Left renal cortex interstitium (tissue), 4 donors: ENCODE results near the gene FHAD1. TPM values are rescaled to one million over a fixed set of nuclear protein-coding genes. Genes with fewer than 3 reads are reported as not detected.
"Not testable (repeated sequence)": the region's sequence is repeated elsewhere in the genome, so short reads cannot be mapped to it uniquely, and the experiment has no call there.

Experiments used
- DNase-seq, 4 donors: peaks; one replicate each; pipeline ENCODE4 v3.0.0-alpha.2; 2013; ENCODE audit warnings: low read depth in 4 of 4, low spot score in 2 of 4, missing footprints in 1 of 4
- polyA plus RNA-seq, 4 donors: library from polyadenylated mRNA; unstranded; fragments of 120-200 nt; gene quantifications; one replicate each; pipeline ENCODE4 v1.2.1, GENCODE V29; 2013; ENCODE audit not compliant: insufficient read length in 4 of 4

FHAD1 gene
- polyA plus RNA-seq, 4 donors = 2.2 to 5.3 (median 4.4) TPM

- DNase-seq = no peak
Measured at GRCh38 chr1:15358565-15359133, 111.6 kb downstream of the FHAD1 start.

GRCh38 chr1:15360700-15361099, 113.7 kb downstream of the FHAD1 start:
- no peak for DNase-seq

DNA sequence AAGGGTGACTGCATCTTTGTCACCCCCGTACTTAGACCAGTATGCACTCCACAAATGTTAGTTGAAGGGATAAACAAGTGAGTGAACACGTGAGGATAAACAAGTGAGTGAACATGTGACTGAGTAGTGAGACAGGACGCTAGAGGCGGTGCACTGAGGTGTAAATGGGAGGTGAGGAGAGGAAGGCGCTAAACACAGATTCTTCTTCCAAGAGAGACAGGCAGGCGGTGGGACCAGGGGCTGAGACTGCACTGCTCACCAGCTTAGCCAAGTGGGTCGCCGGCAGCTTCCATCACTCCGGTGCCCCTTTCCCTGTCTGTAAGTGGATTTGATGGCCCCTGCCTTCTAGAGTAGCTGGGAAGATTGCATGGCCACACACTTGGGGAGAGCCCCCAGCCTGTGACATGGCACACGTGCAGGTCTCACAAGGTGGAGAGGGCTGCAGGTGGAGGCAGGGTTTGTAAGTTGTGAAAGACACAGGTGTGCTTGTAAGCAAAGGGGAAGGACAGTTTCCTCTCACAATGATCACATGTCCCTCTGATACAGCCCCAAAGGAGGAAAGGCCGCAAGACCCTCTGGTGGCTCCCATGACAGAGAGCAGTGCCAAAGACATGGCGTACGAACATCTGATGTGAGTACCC, 115.2 kb downstream of the FHAD1 start:
- no peak for DNase-seq

GRCh38 chr1:15362737-15363128, 115.7 kb downstream of the FHAD1 start:
- DNase-seq = no peak

GRCh38 chr1:15364740-15365139, 117.7 kb downstream of the FHAD1 start:
- DNase-seq = no peak

GRCh38 chr1:15368888-15369287, 121.9 kb downstream of the FHAD1 start:
- no peak for DNase-seq

DNA sequence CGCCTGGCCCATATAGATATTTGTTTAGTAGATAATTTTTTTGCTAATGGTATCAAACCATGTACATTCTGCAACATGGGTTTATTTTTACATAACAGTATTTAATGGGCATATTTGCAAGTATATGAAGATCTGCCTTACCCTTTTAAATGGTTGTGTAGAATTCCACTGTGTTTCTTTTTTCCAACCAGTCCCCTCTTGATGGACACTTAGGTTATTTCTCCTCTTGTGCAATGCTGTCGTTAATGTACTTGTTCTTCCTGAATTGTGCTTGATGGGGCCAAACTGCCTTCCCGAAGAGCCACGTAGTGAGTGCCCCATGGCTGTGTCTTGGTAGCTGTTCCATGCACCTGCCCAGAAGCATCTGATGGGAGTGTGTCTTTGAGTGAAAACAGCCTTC, 123.2 kb downstream of the FHAD1 start:
- DNase-seq = no peak

DNA sequence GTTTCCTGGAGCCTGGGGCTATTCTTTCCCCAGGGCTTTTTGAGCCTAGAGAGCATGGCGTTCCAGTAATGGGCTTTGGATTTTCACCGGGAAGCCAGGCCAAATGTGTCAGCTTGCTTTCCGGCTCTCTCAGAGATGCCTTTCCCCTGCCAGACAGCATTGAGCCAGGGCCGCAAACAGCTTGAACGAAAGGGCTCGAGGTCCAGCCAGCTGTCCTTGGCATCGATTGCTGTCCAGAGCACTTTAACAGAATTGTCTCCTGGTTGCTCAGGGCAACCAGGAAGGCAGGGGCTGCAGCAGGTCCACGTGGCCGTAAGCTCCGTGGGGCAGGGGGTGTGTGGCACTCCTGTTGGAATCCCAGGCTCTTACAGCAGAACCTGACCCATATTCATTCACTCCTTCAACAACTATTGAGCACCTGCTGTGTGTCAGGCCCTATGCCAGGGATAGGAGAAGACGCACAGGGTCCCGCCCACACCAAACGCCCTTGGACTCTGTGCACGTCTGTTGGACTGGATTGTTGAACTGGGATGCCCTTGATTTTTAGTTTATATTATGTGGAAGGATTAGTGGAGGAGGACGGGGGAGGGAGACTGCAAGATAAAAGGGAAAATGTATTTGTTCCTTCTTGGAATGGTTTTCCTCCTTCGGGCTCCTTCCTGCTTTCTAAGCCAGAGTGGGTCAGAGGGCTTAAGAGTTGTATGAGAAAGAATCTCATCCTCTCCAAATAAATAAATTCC, 123.9 kb downstream of the FHAD1 start:
- DNase-seq = no peak

- no peak for DNase-seq
Measured at GRCh38 chr1:15371610-15372545, 124.9 kb downstream of the FHAD1 start.

DNA sequence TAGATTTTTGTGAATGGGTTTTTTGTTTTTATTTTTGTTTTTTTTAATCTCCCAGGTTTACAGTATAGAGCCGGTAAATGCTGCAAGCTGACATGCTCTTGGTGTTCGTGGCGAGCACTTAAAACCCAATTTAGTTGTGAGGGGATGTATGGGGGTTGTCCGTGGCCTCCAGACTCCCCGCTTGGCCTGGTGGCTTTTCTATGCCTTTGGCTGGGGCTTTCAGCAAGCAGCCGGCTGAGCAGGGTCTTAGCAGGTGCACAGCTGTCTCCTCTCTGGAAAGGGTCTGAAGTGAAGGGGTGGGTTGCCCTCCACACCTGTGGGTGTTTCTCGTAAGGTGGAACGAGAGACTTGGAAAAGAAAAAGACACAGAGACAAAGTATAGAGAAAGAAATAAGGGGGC, 131.7 kb downstream of the FHAD1 start:
- DNase-seq = no peak

DNA sequence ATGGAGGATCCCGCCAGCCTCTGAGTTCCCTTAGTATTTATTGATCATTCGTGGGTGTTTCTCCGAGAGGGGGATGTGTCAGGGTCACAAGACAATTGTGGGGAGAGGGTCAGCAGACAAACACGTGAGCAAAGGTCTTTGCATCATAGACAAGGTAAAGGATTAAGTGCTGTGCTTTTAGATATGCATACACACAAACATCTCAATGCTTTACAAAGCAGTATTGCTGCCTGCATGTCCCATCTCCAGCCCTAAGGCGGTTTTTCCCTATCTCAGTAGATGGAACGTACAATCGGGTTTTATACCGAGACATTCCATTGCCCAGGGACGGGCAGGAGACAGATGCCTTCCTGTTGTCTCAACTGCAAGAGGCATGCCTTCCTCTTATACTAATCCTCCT, 132.1 kb downstream of the FHAD1 start:
- DNase-seq = not testable (repeated sequence)

DNA sequence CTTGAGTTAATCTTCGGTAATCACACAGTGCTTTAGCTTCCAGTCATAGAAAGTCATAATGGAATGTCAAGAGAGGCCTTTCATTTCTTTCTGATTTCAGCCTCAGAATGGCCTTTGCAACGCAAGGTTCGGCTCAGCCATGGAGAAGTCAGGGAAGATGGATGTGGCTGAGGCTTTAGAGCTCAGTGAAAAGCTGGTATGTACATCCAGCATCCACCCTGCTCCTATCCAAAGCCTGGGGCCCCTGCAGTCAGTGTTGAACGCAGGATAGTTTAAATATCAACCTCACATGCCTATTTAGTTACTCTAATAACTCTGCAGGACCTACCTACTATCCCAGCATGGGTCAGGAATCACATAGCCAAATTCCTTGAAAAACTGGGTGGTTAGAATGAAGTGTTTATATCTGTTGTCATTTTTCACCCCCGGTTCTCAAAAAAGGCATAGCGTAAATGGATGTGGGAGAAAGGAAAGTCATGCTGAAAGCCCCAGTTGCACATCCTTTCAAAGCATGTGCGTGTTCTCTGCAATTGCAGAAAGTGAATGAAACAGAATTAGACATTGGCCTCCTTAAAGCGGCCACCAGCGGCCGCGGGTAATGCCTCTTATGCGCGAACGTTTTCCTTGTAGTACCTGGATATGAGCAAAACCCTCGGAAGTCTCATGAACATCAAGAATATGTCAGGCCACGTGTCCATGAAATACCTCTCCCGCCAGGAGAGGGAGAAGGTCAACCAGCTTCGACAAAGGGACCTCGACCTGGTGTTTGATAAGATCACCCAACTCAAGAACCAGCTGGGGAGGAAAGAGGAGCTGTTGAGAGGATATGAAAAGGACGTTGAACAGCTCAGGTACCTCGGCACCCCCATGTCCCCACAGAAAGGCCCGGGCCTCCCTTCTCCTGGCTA, 133.8 kb downstream of the FHAD1 start:
- DNase-seq = no peak

DNA sequence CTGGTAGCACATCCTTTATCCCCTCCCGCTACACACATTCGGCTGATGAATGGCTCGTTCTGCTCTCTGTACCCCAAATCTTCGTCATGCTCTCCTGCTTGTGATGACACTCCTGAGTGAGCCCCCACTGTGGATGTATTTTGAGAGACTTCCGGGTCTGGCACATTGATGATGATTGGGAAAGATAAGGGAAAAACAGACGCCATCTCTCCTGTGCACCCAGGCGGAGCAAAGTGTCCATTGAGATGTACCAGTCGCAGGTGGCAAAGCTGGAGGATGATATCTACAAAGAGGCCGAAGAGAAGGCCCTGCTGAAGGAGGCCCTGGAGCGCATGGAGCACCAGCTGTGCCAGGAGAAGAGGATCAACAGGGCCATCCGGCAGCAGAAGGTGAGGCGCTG, 134.8 kb downstream of the FHAD1 start:
- no peak for DNase-seq

DNA sequence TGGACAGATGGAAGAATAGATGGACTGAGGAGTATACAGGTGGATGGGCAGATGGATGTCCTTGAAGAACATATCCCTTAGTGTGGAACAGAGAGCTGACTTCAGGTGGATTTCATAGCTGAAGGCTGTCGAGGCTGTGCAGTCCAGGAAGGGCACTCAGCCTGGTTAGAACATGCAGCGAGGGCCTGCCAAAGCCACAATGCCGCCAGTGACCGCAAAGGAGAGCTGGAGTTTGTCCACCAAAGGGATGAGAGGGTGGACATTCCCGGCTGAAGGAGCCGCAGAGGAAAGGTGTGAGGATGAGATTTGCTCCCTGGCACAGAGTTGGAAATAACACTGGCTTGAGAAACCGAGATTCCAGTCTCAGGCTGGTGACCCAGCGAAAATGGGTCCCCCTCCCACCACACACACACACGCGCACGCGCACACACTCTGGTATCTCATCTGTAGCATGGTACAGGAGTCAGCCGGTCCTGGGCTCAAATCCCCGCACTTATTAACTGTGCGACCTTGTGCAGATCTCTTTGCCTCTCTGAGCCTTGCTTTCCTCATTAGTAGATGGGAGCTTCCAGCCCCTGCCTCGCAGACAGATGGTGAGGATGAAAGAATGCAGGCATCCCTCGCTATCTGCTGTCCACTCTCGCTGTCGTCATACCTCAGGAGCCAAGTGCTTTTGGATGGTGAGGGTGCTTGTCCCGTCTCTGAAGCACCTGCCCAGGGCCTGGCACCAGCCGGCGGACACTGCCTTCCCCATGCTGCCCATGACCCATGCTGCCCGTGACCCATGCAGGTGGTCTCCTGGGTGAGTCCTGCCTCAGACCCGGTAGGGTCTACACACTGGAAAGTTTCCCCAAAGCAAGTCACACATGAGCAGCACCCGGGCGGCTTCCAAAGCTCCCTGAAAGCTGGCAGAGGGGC, 135.8 kb downstream of the FHAD1 start:
- DNase-seq = no peak

DNA sequence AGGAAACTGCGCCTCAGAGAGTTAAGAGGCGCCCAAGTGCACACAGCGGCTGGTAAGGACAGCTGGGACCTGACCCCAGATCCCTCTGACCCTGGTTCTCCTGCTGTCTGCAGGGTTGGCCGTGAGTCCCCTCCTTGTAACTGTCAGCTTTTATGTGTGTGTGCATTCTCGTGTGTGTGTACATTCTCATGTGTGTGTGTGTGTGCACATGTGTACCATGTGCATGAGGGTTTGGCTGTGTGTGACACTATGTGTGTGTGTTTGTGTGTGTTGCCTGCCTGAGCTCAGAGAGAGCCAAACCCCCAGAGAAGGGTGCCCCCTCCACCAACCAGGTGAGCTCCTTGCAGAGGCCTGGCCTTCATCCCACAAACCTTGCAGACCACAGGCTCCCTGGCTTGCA, 136.8 kb downstream of the FHAD1 start:
- DNase-seq = no peak

DNA sequence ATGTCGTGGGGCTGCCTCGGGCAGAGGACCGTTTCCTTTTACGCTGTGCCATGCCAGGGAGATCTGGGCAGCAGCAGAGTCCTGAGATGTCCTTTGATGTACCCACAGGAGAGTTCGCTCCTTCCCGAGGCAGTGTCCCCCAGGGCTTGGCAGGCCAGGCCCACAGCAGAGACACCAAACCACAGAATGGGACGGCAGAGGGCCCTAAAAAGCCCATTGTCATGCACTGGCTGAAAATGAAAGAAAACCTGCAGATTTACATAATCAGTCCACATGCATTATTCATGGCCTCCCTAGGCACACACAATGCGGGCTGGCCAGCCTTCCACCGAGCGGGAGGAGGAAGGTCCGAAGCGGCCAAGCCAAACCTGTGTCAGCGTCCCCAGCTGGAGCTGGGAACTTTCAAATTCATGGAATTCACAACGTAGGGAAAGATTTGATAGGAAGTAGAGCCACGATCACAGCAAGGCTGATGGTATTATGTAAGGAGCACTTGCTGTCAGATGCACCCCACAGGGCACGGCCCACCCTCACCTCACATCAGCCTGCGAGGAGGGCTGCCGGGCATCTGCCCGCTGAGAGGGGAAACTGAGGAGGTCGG, 137.4 kb downstream of the FHAD1 start:
- DNase-seq = no peak

GRCh38 chr1:15385420-15385819, 138.4 kb downstream of the FHAD1 start:
- no peak for DNase-seq

DNA sequence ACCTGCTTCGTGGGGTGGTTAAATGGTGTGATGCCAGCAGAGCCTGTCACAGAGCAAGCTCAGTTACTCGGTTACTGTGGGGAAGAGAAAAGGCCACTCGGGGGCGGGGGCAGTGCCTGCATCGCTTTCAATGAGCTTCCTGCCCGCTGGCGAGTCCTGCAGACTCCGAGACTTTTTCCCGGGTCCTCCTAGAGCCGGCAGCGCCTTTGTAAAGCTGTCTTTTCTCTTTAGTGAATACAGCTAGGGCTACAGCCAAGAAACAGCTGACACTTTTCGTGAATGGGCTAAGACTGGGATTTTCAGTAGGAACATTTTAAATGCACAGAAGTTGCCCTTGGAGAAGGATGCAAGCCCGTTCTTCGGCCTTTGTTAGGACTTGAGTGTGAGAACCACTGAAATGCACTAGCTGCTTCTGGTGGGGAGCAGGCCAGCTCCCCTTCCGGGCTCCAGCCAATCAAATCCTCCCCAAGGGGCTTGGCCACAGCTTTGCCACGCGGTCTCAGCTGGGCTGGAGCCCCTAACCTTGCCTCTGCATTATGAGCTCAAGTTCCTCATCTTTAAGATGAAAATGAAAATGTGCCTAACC, 139.2 kb downstream of the FHAD1 start:
- no peak for DNase-seq
